GM21367 (cell line): ENCODE measurements around the gene STING1.

ENCODE experiments used
- ATAC-seq: cut with Tn5 transposase; IDR thresholded peaks from one replicate; pipeline ENCODE4 v1.9.1; 2021; ENCODE audit not compliant: unreplicated experiment

Gene STING1

DNA sequence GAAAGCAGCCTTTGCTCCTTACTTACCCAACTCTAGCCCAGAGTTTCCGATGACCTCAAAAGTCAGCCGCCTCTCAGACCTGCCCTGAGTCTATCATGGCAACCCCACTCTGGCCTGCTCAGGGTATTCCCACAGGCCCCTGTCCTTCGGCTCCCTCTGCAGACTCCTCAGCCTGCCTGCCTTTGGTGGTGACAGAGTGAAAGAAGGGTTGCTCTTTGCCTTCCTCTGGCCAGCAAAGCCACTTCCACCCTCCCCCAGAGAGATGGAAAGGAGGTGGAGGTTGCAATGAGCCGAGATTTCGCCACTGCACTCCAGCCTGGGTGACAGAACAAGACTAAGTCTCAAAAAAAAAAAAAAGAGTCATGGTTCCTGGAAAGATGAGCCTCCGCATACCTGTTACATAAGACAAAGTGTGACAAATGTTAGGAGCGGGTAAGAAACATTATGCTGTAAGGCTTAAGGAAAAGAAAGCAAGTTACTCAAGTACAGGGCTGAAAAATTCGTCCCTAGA lies 14.1 kb downstream of the STING1 start:
- ATAC-seq = no peak

GRCh38 chr5:139462586-139463276 lies 19.8 kb downstream of the STING1 start, which contains the start of gene ECSCR:
TSS of gene ECSCR (minus strand) at chr5:139462743. CDS start at chr5:139462670, 73 bp downstream.
- ATAC-seq = no peak

DNA sequence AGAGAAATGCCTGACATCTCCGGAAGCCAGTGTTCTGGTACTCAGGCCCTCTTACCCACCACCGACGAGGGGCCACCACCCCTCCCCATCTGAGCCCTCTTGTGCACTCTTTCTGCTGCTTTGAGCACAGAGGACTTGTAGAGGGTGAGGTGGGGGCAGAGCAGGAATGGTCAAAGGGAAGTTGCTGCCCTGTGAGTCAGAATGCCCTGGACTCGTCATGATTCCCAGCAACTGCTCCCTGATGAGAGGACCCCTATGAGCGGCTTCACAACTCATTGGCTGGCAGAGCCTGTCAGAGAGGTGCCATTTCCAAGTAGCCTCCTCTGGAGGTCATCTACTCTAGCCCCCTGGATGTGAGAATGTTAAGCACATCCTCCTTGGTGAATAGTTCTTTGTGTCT lies 20.9 kb downstream of the STING1 start:
- no peak for ATAC-seq

GRCh38 chr5:139461176-139461575 lies 21.4 kb downstream of the STING1 start:
- no peak for ATAC-seq

DNA sequence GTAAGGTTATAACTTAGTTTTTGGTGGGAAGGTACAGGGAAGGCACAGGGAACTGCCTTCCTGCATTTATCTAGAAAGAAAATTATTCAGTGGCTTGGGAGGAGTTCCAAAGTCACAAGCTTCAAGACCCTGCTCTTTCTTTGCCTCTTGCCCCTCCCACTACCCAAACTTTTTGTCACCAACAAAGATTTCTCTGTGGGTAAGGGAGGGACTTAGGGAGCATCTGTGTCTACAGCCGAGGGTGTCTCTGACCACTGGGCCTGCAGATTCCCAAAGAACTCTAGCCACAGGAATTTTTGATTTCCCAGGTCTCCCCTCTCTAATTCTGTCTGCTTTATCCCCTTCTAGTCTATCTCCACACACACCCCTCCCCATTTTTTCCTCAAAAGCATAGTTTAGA lies 22.1 kb downstream of the STING1 start:
- ATAC-seq = no peak

GRCh38 chr5:139459451-139459934 lies 23.1 kb downstream of the STING1 start:
- ATAC-seq = no peak

DNA sequence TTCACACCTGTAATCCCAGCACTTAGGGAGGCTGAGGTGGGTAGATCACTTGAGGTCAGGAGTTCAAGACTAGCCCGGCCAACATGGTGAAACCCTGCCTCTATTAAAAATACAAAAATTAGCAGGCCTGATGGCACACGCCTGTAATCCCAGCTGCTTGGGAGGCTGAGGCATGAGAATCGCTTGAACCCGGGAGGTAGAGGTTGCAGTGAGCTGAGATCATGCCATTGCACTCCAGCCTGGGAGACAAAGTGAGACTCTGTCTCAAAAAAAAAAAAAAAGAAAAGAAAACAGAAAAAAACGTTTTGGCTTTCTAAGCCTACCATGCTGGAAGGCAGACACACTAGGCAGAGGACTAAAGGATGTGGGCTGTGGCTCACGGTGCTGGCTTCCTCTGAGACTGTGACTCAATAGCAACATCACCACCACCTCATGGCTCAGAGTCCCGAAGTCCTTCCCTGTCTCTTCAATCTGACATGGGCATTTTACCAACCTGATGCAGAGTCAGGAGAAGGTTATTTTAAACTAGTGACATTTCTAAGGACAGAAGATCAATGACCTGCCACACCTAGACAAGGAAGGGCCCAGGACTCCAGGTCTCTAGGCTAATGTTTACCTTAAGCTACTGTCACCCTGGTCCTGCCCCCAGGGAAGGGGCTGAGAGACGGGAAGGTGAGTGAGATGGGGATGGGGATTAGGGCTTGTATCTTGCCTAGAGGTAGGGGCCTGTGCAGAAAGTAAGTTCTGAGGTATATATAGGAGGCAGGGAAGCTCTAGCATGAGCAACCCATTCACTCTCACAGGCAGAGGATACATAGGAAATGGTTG lies 23.8 kb downstream of the STING1 start:
- ATAC-seq = no peak

DNA sequence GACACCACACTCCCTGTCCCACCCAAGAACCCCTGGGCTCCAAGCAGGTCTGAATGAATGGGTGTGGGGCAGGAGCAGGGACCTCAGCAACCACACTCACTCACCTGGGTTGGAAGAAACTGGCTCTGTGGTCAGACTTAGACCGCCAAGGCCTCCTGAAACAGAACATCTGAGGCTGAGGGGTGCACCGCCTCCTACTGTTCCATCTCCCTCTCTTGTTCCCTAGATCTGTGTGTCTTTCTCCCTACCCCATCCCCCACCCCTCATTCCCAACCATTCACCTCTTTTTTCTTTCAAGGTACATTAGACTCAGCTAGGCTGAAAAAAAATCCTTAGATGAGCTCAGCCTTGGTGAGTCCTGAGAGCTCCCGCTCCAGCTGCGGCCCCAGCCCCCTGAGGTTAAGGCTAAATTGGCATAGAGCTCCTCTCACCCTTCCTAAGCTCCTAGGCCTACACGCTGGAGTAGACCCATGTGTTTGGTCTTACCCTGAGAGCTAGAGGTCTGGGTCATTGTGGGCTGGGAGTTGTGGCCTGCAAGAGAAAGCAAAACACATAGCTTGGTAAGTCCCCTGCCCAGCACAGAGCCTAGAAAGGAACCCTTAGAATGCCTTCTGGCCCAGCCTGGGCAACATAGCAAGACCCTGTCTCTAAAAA lies 24.8 kb downstream of the STING1 start:
- ATAC-seq = no peak

DNA sequence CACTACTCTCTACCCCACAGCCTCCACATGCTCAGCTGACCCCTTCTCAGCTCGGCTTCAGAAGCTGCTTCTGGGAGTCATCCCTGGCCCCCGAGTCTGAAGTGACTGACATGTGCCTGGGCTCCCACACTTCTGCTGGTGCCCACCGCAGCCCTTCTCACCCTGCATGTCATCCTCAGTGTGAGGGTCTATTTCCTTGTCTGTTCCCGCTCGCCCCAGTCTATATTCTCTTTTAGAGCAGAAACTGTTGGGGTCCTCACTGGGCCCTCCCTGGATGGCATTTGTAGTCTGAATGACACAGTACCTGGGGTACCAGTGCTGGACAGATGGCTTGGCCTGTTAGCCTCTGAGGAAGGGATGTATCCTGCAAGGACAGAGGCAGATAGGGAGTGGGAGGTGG lies 25.3 kb downstream of the STING1 start:
- ATAC-seq = no peak

GRCh38 chr5:139456776-139457175 lies 25.8 kb downstream of the STING1 start:
- no peak for ATAC-seq

DNA sequence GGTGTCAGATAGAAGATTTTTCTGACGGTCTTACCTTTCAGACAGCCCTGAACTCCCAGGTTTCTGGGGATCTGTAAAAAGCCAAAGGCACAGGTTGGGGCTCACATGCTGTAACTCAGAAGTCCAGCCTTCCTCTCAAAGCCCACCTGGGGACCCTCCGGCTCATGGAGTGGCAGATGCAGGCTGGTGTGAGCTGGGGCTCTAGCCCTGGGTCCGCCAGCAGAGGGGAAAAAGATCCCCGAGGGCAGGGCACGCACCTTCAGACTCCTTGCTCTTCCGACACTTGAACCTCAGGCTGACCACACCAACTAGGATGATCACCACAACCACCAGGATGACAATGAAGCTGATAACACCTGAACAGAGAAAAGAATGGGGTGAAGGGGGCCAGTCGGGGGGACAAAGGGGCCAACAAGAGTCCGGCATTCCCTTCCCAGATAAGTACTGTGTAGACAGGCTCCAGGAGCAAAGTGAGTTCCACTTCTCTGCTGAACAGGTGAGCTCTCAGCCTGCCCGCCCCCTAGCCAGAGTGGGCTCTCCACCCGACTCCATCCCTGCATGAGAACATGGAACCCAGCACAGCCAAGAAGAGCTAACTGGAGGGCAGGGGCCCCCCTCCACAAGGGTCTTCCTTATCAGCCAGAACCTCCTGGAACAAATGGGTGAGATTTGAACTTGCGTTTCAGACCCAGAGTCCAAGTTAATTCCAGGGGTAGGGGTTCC lies 27.8 kb downstream of the STING1 start:
- ATAC-seq = no peak

DNA sequence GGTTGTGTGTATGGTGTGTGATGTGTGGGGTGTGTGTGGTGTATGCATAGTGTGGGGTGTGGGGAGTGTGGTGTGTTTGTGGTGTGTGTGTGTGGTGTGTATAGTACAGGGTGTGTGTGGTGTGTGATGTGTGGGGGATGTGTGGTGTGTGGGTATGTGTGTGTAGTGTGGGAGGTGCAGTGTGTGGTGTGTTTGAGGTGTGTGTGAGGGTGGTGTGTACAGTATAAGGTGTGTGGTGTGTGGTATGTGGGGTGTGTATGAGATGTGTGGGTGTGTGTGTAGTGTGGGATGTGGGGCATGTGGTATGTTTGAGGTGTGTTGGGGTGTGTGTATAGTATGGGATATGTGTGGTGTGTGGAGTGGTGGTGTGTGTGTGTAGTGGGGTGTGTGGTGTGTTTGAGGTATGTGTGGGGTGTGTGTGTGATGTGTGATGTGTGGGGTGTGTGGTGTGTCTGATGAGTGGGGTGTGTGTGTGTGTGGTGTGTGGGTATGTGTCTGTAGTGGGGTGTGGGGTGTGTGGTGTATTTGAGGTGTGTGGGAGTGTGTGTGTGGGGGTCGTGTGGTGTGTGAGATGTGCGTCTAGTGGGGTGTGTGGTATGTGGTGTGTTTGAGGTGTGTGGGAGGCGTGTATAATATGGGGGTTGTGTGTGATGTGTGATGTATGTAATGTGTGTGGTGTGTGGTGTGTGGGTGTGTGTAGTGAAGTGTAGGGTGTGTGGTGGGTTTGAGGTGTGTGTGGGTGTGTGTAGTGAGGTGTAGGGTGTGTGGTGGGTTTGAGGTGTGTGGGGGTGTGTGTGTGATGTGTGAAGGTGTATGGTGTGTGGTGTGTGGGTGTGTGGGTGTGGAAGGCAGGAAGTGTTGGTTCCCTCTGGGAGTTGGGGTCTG lies 28.6 kb downstream of the STING1 start:
- ATAC-seq = no peak

DNA sequence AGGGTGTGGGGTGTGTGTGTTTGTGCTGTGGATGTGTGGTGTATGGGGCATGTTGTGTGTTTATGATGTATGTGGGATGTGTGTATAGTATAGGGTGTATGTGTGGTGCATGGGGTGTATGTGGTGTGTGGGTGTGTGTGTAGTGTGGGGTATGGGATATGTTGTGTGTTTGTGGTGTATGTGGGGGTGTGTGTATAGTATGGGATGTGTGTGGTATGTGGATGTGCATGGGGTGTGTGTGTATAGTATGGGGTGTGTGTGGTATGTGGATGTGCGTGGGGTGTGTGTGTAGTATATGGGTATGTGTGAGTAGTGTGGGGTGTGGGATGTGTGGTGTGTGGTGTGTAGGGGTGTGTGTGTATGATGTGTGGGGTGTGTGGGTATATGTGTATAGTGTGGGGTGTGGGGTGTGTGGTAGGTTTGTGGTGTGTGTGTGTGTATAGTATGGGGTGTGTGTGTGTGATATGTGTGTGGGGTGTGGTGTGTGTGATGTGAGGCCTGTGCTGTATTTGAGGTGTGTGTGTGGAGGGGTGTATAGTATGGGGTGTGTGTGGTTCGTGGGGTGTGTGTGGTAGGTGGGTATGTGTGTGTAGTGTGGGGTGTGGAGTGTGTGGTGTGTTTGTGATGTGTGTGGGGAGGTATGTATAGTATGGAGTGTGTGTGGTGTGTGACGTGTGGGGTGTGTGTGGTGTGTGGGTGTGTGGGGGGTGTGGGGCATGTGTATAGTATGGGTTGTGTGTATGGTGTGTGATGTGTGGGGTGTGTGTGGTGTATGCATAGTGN lies 30.5 kb downstream of the STING1 start:
- no peak for ATAC-seq

- no peak for ATAC-seq
Observed at GRCh38 chr5:139451176-139451575, 31.4 kb downstream of the STING1 start.

- ATAC-seq = no peak
Observed at GRCh38 chr5:139446956-139447779, 35.4 kb downstream of the STING1 start.

- no peak for ATAC-seq
Observed at GRCh38 chr5:139445325-139446170, 37.0 kb downstream of the STING1 start.

DNA sequence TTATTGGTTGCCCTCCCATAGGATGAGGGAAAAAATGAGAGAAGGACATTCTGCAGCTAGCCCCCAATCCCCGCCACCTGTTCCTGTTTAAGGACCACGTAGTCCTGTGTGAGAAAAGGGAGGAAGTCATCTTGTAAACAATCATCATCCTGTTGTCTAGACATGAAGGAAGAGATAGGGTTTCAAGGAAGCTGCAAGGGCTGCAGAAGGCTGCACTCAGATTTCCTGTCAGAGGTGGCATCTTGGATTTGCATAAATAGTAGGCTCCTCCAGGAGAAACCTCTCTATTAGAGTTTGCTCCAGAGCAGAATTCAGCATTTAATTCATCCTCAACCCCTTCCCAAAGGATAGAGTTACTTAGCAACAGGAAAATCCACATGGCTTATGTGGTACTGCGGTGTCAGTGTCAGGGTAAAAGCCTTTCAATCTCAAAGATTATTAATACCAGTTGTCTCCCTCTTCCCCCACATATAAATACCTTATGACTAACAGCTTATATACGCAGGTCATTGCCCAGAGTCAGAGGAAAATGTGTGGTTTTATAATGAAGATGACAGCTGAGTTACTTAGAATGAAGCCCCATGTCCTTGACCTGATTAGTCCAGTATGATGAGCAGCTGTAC lies 38.6 kb downstream of the STING1 start:
- ATAC-seq = no peak
